Fibroblast of the aortic adventitia (primary cell): ENCODE measurements around the gene ZFP91. TPM values are rescaled to one million over a fixed set of nuclear protein-coding genes. Genes with fewer than 3 reads are reported as not detected.

Source experiments
- DNase-seq: peaks from one replicate; pipeline ENCODE4 v3.0.0-alpha.2; 2010; ENCODE audit warnings: low read depth
- H3K4me3 ChIP-seq: 2 replicates; pipeline ENCODE4 v1.5.1; 2011; ENCODE audit warnings: low read depth, mild to moderate bottlenecking, control low read depth, low read length, moderate library complexity
- total RNA-seq: library from RNA; depleted of rRNA; stranded (reverse); fragments of >200 nt; gene quantifications from 2 replicates; pipeline ENCODE4 v1.2.3, GENCODE V29; 2012; ENCODE audit warnings: low replicate concordance
- TF ChIP-seq, protein P1 (sequence below): IDR thresholded peaks from 2 replicates; pipeline ENCODE4 v1.5.1; 2011; ENCODE audit warnings: mild to moderate bottlenecking, low read length, control low read depth, inconsistent platforms; ENCODE audit not compliant: insufficient read depth

The ZFP91 gene
- total RNA-seq, 1 donor: 73.4 TPM

DNA sequence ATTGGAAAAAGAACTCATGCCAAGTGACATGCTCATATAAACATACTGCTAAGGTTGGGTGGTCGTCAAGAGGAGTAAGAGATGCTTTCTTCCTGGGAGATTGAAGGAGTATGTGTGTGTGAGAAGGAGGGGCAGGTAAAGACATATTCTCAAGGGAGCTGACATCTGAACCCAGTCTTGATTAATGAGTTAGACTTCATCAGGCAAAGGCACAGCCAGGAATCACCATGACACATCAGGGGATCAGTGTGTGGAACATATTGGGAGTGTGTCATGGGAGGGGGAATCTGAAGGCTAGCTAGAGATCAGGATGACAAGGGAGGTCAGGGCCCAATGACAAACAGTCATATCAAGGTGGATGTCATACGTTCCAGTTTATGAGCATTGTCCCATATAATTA is 58.5 kb downstream of the ZFP91 start:
- TF ChIP-seq, protein P1, sequence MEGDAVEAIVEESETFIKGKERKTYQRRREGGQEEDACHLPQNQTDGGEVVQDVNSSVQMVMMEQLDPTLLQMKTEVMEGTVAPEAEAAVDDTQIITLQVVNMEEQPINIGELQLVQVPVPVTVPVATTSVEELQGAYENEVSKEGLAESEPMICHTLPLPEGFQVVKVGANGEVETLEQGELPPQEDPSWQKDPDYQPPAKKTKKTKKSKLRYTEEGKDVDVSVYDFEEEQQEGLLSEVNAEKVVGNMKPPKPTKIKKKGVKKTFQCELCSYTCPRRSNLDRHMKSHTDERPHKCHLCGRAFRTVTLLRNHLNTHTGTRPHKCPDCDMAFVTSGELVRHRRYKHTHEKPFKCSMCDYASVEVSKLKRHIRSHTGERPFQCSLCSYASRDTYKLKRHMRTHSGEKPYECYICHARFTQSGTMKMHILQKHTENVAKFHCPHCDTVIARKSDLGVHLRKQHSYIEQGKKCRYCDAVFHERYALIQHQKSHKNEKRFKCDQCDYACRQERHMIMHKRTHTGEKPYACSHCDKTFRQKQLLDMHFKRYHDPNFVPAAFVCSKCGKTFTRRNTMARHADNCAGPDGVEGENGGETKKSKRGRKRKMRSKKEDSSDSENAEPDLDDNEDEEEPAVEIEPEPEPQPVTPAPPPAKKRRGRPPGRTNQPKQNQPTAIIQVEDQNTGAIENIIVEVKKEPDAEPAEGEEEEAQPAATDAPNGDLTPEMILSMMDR: no peak
- DNase-seq: no peak
- H3K4me3 ChIP-seq: no peak overlapping the region

DNA sequence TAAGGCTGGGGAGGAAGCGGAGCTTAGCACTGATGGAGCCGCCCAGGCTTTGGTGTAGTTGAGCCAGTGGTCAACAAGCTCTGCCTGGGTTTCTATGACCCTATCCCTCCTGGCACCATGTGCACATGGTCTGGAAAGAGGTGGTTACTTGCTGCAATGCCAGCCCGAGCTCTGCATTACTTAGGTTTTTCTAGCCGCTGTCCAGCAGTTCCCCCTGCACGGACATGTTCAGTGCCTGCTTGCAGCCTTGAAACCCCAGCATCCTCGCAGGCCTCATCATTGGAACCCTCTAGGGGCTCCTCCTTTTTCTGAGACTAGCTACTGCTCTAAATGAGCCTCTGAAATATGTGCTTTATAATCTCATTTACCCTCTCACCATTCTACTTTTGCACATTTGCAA is 60.2 kb downstream of the ZFP91 start:
- TF ChIP-seq, protein P1: no peak
- DNase-seq: no peak

DNA sequence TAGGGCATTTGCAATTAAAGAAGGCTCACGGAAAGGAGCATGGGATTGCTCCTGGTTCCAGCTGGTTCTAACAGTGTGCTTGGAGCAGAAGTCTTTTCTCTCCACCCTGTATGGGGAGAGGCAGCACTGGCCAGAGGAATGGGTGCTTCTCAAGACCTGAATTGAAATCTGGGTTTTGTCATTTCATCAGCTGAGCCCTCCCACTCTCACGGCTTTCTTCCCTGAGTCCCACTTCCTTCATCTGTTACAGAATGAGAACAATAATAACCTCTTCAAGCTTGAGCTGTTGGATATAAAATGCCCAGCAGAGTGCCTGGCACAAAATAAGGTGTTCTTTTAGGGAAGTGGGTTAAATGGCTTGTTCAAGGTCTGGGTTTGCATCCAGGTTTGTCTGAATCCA is 60.8 kb downstream of the ZFP91 start:
- DNase-seq: no peak
- TF ChIP-seq, protein P1: no peak

More for the DNA sequence above, 60.2 kb downstream of the ZFP91 start:
- H3K4me3 ChIP-seq: no peak overlapping the region

DNA sequence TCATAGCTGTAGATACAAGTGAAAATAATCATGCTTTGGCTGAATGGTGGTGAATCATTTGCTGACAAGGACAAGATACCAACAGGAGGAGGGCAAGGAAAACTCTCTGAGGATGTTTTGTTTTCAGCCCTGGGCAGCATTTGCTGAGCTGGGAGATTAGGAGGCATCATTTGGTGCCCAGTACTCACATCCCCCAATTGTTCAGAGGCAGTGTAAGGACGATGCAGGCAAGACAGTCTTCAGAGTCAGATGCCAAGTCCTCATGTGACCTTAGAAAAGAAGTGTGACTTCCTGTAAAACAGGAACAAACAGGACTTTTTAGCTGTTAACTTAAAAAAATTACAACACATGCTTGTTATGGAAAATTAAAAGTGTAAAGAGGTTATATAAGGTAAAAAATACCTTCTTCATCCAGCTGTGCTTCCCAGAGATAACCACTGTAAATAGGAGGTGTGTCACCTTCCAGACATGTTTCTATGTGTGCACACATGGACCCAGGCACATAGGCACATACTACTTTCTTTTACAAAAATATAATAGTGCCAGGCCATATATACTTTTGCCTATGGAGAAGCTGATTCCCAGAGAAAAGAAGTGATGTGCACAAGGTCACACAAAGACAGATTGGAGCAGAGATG is 61.6 kb downstream of the ZFP91 start:
- TF ChIP-seq, protein P1: no peak
- DNase-seq: no peak
- H3K4me3 ChIP-seq: no peak overlapping the region

More for the DNA sequence above, 60.8 kb downstream of the ZFP91 start:
- no peak overlapping the region for H3K4me3 ChIP-seq

DNA sequence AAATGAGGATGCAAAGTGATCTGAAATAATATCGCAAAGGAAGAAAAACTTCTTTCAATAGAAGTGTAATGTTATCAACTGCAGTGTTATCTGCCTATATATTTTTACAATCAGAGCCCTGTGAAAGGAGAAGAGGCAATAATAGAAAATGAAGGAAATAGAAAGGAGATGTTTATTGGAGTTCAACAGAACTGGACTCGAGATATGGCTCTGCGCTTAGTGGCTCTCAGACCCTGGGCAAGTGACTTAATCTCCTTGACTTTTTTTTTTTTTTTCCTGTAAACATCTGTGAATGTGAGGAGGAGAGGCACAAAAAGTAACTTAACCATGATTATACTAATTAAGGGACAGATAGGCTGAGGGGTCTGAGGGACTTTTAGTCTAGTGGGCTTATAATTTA is 62.5 kb downstream of the ZFP91 start:
- no peak overlapping the region for H3K4me3 ChIP-seq
- DNase-seq: no peak
- TF ChIP-seq, protein P1: no peak

DNA sequence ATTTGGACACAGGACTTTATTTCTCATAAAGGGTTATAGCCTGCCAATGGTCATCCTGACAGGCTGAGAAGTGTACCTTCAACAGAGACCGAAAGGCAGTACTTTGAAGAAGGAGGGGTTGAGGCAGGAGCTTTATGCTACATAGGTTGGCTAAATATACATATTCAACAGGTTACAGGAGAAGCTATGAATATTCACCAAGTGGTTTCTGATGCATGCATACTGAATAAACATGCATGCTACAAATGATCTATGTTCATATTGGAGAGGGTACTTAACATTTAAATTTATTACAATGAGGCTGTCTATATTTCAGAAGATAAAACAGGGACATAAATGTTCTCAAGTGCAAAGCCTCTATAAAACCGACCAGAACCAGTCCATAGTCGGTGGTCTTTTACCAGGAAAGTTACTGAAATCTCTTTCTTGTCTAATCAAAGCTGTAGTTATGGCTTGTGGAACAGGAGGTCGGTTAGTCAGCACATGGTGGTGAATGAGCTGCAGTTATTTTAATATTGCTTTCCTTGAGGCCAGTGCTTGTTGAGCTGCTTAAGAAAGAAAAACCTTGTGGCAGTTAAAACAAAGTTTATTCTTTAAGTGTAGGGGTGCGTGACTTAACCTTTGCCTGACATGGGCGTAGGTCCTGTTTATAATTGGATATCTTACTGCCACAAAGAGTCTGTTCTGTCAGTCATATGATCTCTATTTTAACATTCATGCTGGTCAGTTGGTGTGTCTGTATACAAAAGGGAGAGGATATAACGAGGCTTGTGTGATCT is 63.1 kb downstream of the ZFP91 start:
- no peak for DNase-seq
- no peak overlapping the region for H3K4me3 ChIP-seq
- TF ChIP-seq, protein P1: no peak
